ENCODE measurements around the gene DVL1. TPM values are rescaled to one million over a fixed set of nuclear protein-coding genes. Genes with fewer than 3 reads are reported as not detected.
"Not testable (repeated sequence)": the region's sequence is repeated elsewhere in the genome, so short reads cannot be mapped to it uniquely, and the experiment has no call there.

DVL1 gene
- polyA plus RNA-seq, 3 donors = 0.41 to 29.8 (median 0.55) TPM

DNA sequence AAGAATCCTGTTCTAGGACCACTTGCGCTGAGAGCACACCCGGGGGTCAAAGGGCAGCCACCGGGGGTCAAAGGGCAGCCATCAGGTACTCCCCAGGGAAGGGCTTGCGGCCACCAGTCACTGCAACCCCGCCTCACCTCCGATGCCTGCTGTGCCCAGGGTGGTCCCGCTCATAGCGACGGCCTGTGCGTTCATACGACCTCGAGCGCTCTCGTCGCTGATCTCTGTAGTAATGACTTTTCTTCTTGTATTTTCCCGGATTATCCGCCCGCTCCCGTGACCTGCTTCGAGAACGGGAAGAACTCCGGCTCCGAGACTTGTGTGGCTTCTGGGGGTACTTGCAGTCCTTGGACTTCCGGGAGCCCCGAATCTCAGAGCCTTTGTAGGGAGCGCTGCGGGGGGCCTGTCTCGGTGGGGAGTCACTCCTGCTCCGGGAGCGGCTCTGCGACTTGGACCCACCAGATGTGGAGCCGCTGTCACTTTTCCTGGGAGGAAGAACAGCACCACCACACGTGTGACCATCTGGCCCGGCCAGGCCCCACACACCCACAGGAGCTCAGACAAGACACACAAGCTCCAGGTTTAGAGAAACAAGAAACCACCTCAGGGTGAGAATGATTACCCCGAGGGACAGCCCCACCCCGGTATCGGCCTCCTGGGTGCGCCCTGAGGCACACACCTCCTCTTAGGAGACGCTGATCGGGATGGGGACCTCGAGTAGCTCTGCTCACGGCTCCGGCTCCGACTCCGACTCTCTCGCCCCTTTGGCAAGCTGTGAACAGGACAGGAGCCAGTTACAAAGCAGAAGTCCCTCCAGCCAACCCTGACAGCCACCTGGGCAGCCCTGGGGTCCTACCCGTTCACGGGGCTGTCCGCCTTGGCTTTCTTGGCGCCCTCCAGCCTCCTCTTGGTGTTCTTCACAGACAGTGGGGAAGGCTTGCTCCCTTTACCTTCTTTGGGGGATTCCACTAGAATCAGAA, 38.2 kb upstream of the DVL1 start:
- TF ChIP-seq, protein P1, sequence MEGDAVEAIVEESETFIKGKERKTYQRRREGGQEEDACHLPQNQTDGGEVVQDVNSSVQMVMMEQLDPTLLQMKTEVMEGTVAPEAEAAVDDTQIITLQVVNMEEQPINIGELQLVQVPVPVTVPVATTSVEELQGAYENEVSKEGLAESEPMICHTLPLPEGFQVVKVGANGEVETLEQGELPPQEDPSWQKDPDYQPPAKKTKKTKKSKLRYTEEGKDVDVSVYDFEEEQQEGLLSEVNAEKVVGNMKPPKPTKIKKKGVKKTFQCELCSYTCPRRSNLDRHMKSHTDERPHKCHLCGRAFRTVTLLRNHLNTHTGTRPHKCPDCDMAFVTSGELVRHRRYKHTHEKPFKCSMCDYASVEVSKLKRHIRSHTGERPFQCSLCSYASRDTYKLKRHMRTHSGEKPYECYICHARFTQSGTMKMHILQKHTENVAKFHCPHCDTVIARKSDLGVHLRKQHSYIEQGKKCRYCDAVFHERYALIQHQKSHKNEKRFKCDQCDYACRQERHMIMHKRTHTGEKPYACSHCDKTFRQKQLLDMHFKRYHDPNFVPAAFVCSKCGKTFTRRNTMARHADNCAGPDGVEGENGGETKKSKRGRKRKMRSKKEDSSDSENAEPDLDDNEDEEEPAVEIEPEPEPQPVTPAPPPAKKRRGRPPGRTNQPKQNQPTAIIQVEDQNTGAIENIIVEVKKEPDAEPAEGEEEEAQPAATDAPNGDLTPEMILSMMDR (IDR thresholded peaks at IDR 0.05) = no peak
- Histone ChIP-seq H3K4me3 (replicated peaks in 1 of 3; ENCODE audit: low read depth in 2 of 3, low read length in 3 of 3) (no peak overlapping the region), H3K27ac (ENCODE audit: low read depth in 1 of 2, low read length in 2 of 2) (no peak overlapping the region), H3K4me1 (ENCODE audit: control insufficient read depth in 1 of 2, insufficient read depth in 2 of 2, low read length in 2 of 2) (peaks cover 0 to 6% of the 10 kb centered on the region in 2 donors), H3K9me3 (replicated peaks in 1 of 2; ENCODE audit: control insufficient read depth in 1 of 2, insufficient read depth in 1 of 2, low read length in 2 of 2) (no peaks in the 10 kb centered on the region), H3K9ac (ENCODE audit: insufficient read depth, low read length, poor library complexity, severe bottlenecking) (no peak overlapping the region), H3K79me2 (ENCODE audit: insufficient read depth, low read length) (peaks cover 8% of the 10 kb centered on the region), H3K27me3 (ENCODE audit: control insufficient read depth in 2 of 2, insufficient read depth in 2 of 2, low read length in 2 of 2) (no peaks in the 10 kb centered on the region), H3K36me3 (replicated peaks in 1 of 2; ENCODE audit: control insufficient read depth in 1 of 2, insufficient read depth in 2 of 2, low read length in 2 of 2) (peaks cover 68 to 71% of the 10 kb centered on the region in 2 donors), H4K20me1 (ENCODE audit: insufficient read depth, low read length) (peaks cover 52% of the 10 kb centered on the region), H3K4me2 (replicated peaks; ENCODE audit: extremely low read depth, low read length, poor library complexity, severe bottlenecking) (no peak overlapping the region), H2AFZ (ENCODE audit: insufficient read depth, low read depth, low read length, poor library complexity, severe bottlenecking) (no peak overlapping the region)
- H3K4me3 Mint-ChIP-seq = no peak overlapping the region
- H3K27ac Mint-ChIP-seq = peak overlapping the region in 2 of 7 donors; percentile 15 to 72
- H3K4me1 Mint-ChIP-seq = peaks cover 6% of the 10 kb centered on the region
- H3K9me3 Mint-ChIP-seq = peaks cover 0 to 7% (median 5%) of the 10 kb centered on the region in 7 donors
- intact Hi-C loops (cut with micrococcal nuclease) = no loop called here
- WGBS (ENCODE audit: insufficient coverage) = over 99% methylated on average over 46 of the region's 50 CpGs
- peaks cover 0 to 3% (median 0%) of the 10 kb centered on the region in 3 donors for H3K27me3 Mint-ChIP-seq (ENCODE audit: low read depth in 3 of 3)
- no peak for DNase-seq
- H3K36me3 Mint-ChIP-seq = peaks cover 60 to 69% of the 10 kb centered on the region in 2 donors

DNA sequence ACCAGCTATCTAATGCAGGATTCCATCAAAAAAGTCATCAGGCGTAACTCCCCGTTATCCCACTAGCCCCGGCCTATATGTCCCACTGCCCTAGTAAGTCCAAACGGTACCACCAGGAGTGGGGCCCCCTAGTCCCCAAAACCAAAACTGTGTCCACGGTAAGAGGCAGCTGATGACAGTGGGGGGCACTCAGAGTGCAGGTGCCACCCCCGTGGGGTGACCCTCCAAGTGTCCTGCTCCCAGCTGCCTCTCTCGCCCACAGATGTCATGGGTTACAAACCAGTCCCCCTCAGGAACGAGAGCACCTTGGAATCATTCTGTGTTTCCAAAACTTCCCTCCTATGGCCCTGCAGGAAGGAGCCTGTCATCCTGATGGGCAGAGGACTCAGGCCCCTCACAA, 36.7 kb upstream of the DVL1 start:
- H2AFZ ChIP-seq (ENCODE audit: insufficient read depth, low read depth, low read length, poor library complexity, severe bottlenecking) = no peak overlapping the region
- H3K27me3 Mint-ChIP-seq (ENCODE audit: low read depth in 3 of 3) = peaks cover 0 to 3% (median 0%) of the 10 kb centered on the region in 3 donors
- no peaks in the 10 kb centered on the region for H3K27me3 ChIP-seq (ENCODE audit: control insufficient read depth in 2 of 2, insufficient read depth in 2 of 2, low read length in 2 of 2)
- no peak for DNase-seq
- H3K4me2 ChIP-seq (replicated peaks; ENCODE audit: extremely low read depth, low read length, poor library complexity, severe bottlenecking) = no peak overlapping the region
- peaks cover 57 to 67% of the 10 kb centered on the region in 2 donors for H3K36me3 ChIP-seq (replicated peaks in 1 of 2; ENCODE audit: control insufficient read depth in 1 of 2, insufficient read depth in 2 of 2, low read length in 2 of 2)
- no peak overlapping the region for H3K4me3 Mint-ChIP-seq
- peaks cover 10% of the 10 kb centered on the region for H3K79me2 ChIP-seq (ENCODE audit: insufficient read depth, low read length)
- H3K9me3 ChIP-seq (replicated peaks in 1 of 2; ENCODE audit: control insufficient read depth in 1 of 2, insufficient read depth in 1 of 2, low read length in 2 of 2) = no peaks in the 10 kb centered on the region
- H3K4me1 ChIP-seq (ENCODE audit: control insufficient read depth in 1 of 2, insufficient read depth in 2 of 2, low read length in 2 of 2) = peaks cover 0 to 6% of the 10 kb centered on the region in 2 donors
- no peak overlapping the region for H3K27ac Mint-ChIP-seq
- peaks cover 6% of the 10 kb centered on the region for H3K4me1 Mint-ChIP-seq
- H3K9me3 Mint-ChIP-seq = peaks cover 0 to 7% (median 4%) of the 10 kb centered on the region in 7 donors
- intact Hi-C loops (cut with micrococcal nuclease) = no loop called here
- 96% methylated on average over 6 of the region's 8 CpGs for WGBS (ENCODE audit: insufficient coverage)
- no peak overlapping the region for H3K27ac ChIP-seq (ENCODE audit: low read depth in 1 of 2, low read length in 2 of 2)
- H3K4me3 ChIP-seq (replicated peaks in 1 of 3; ENCODE audit: low read depth in 2 of 3, low read length in 3 of 3) = no peak overlapping the region
- H3K9ac ChIP-seq (ENCODE audit: insufficient read depth, low read length, poor library complexity, severe bottlenecking) = no peak overlapping the region
- peaks cover 38% of the 10 kb centered on the region for H4K20me1 ChIP-seq (ENCODE audit: insufficient read depth, low read length)
- H3K36me3 Mint-ChIP-seq = peaks cover 54 to 66% of the 10 kb centered on the region in 2 donors
- TF ChIP-seq, protein P1 (IDR thresholded peaks at IDR 0.05) = no peak

DNA sequence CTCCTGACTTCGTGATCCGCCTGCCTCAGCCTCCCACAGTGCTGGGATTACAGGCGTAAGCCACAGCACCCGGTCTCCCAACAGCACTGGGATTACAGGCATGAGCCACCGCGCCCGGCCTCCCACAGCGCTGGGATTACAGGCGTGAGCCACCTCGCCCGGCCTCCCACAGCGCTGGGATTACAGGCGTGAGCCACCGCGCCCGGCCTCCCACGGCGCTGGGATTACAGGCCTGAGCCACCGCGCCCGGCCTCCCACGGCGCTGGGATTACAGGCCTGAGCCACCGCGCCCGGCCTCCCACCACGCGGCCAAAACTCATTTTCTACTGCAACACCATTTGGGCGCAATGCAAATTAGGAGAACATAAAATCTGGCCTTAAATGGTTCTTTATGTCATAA, 36.1 kb upstream of the DVL1 start:
- H3K4me3 Mint-ChIP-seq; H3K9me3 ChIP-seq (replicated peaks in 1 of 2; ENCODE audit: control insufficient read depth in 1 of 2, insufficient read depth in 1 of 2, low read length in 2 of 2); H3K27ac ChIP-seq (ENCODE audit: low read depth in 1 of 2, low read length in 2 of 2); DNase-seq; H3K9ac ChIP-seq (ENCODE audit: insufficient read depth, low read length, poor library complexity, severe bottlenecking); H3K9me3 Mint-ChIP-seq; H3K4me3 ChIP-seq (replicated peaks in 1 of 3; ENCODE audit: low read depth in 2 of 3, low read length in 3 of 3); intact Hi-C loops (cut with micrococcal nuclease); H3K4me1 ChIP-seq (ENCODE audit: control insufficient read depth in 1 of 2, insufficient read depth in 2 of 2, low read length in 2 of 2); H3K79me2 ChIP-seq (ENCODE audit: insufficient read depth, low read length); H3K27me3 ChIP-seq (ENCODE audit: control insufficient read depth in 2 of 2, insufficient read depth in 2 of 2, low read length in 2 of 2); H3K27me3 Mint-ChIP-seq (ENCODE audit: low read depth in 3 of 3); H3K4me1 Mint-ChIP-seq; H3K27ac Mint-ChIP-seq; H2AFZ ChIP-seq (ENCODE audit: insufficient read depth, low read depth, low read length, poor library complexity, severe bottlenecking); H3K4me2 ChIP-seq (replicated peaks; ENCODE audit: extremely low read depth, low read length, poor library complexity, severe bottlenecking): not testable (repeated sequence)
- Histone ChIP-seq H4K20me1 (ENCODE audit: insufficient read depth, low read length) (peaks cover 32% of the 10 kb centered on the region), H3K36me3 (replicated peaks in 1 of 2; ENCODE audit: control insufficient read depth in 1 of 2, insufficient read depth in 2 of 2, low read length in 2 of 2) (peaks cover 51 to 63% of the 10 kb centered on the region in 2 donors)
- peaks cover 48 to 60% of the 10 kb centered on the region in 2 donors for H3K36me3 Mint-ChIP-seq
- WGBS (ENCODE audit: insufficient coverage) = 94% methylated on average over 23 of the region's 29 CpGs

Measured in CD14-positive monocyte (primary cell).